Neural cell (in vitro differentiated cells): ENCODE results near the gene SMAD5. TPM values are rescaled to one million over a fixed set of nuclear protein-coding genes. Genes with fewer than 3 reads are reported as not detected.

Experiments used
- H2AFZ ChIP-seq: fragments of 200-600, 300-800 bp; sonication (generic), shearing (Covaris generic); 2 replicates; pipeline ENCODE4 v1.6.0; 2014; ENCODE audit warnings: low read depth, mild to moderate bottlenecking, antibody characterized with exemption, low read length, moderate library complexity
- H3F3A ChIP-seq: fragments of 200-600 bp; shearing (Covaris generic); 2 replicates; pipeline ENCODE4 v1.6.1; 2016; ENCODE audit warnings: mild to moderate bottlenecking, moderate library complexity, mixed read lengths, antibody characterized with exemption, low read length; ENCODE audit not compliant: insufficient read depth, poor library complexity, severe bottlenecking
- H3K27ac ChIP-seq: fragments of 200-600, 300-800 bp; sonication (generic), shearing (Covaris generic); 2 replicates; pipeline ENCODE4 v1.5.1; 2014; ENCODE audit warnings: mild to moderate bottlenecking, low read length, moderate library complexity
- H3K27me3 ChIP-seq: fragments of 300-800, 200-600 bp; sonication (generic), shearing (Covaris generic); 2 replicates; pipeline ENCODE4 v1.6.0; 2014; ENCODE audit warnings: mild to moderate bottlenecking, low read depth, low read length, moderate library complexity; ENCODE audit not compliant: insufficient read depth
- H3K36me3 ChIP-seq: fragments of 300-800, 200-600 bp; sonication (generic), shearing (Covaris generic); 2 replicates; pipeline ENCODE4 v1.5.1; 2014; ENCODE audit warnings: mild to moderate bottlenecking, antibody characterized with exemption, low read length, moderate library complexity; ENCODE audit not compliant: insufficient read depth
- H3K4me2 ChIP-seq: fragments of 300-800, 200-600 bp; sonication (generic), shearing (Covaris generic); 2 replicates; pipeline ENCODE4 v1.6.0; 2014; ENCODE audit warnings: mild to moderate bottlenecking, low read length
- H3K4me3 ChIP-seq: fragments of 300-800, 200-600 bp; sonication (generic), shearing (Covaris generic); 2 replicates; pipeline ENCODE4 v1.5.1; 2014; ENCODE audit warnings: mild to moderate bottlenecking, low read length, moderate library complexity
- H3K79me2 ChIP-seq: fragments of 200-600 bp; shearing (Covaris generic); replicated peaks from 2 replicates; pipeline ENCODE4 v1.6.0; 2014; ENCODE audit warnings: mild to moderate bottlenecking, low read length, moderate library complexity; ENCODE audit not compliant: insufficient read depth
- H3K9ac ChIP-seq: fragments of 300-800, 200-600 bp; sonication (generic), shearing (Covaris generic); 2 replicates; pipeline ENCODE4 v1.6.1; 2016; ENCODE audit warnings: mild to moderate bottlenecking, low read length, mixed read lengths
- H3K9me2 ChIP-seq: fragments of 200-600 bp; shearing (Covaris generic); 2 replicates; pipeline ENCODE4 v1.6.1; 2016; ENCODE audit warnings: mild to moderate bottlenecking, low read length, mixed read lengths; ENCODE audit not compliant: insufficient read depth
- H3K9me3 ChIP-seq: fragments of 200-600, 300-800 bp; sonication (generic), shearing (Covaris generic); 2 replicates; pipeline ENCODE4 v1.6.1; 2016; ENCODE audit warnings: mild to moderate bottlenecking, mixed run types, low read length, moderate library complexity, mixed read lengths
- H4K20me1 ChIP-seq: fragments of 200-600 bp; shearing (Covaris generic); 2 replicates; pipeline ENCODE4 v1.6.1; 2016; ENCODE audit warnings: mild to moderate bottlenecking, mixed run types; ENCODE audit not compliant: insufficient read depth
- EP300 ChIP-seq: fragments of 450-650 bp; conservative IDR thresholded peaks from 2 replicates; pipeline ENCODE4 v1.6.1; 2014; ENCODE audit warnings: antibody characterized with exemption, mild to moderate bottlenecking, moderate library complexity; ENCODE audit not compliant: poor library complexity, severe bottlenecking
- EZH2 ChIP-seq: fragments of 200-600, 300-800 bp; shearing (Covaris generic), sonication (generic); IDR thresholded peaks from 2 replicates; pipeline ENCODE4 v1.6.1; 2014; ENCODE audit warnings: antibody characterized with exemption, low read length, borderline replicate concordance, mild to moderate bottlenecking; ENCODE audit not compliant: insufficient read depth, poor library complexity, severe bottlenecking
- MXI1 ChIP-seq: fragments of 450-650 bp; conservative IDR thresholded peaks from 2 replicates; pipeline ENCODE4 v1.6.1; 2014; ENCODE audit warnings: antibody characterized with exemption, mild to moderate bottlenecking; ENCODE audit not compliant: poor library complexity, severe bottlenecking
- POLR2AphosphoS5 ChIP-seq: IDR thresholded peaks from 2 replicates; pipeline ENCODE4 v1.6.1; 2012
- RAD21 ChIP-seq: fragments of 450-650 bp; conservative IDR thresholded peaks from 2 replicates; pipeline ENCODE4 v1.6.1; 2014; ENCODE audit warnings: antibody characterized with exemption, mild to moderate bottlenecking, moderate library complexity
- REST ChIP-seq: IDR thresholded peaks from 2 replicates; pipeline ENCODE4 v1.6.1; 2012; ENCODE audit warnings: borderline replicate concordance
- SMC3 ChIP-seq: fragments of 450-650 bp; conservative IDR thresholded peaks from 2 replicates; pipeline ENCODE4 v1.6.1; 2014; ENCODE audit warnings: antibody characterized with exemption, mild to moderate bottlenecking, moderate library complexity; ENCODE audit not compliant: poor library complexity
- TAF1 ChIP-seq: IDR thresholded peaks from 2 replicates; pipeline ENCODE4 v1.6.1; 2012; ENCODE audit warnings: low read depth
- polyA plus RNA-seq: library from polyadenylated mRNA; depleted of rRNA; stranded (reverse); fragments of >200 nt; gene quantifications from 2 replicates; pipeline ENCODE4 v1.2.3, GENCODE V29; 2014
- TF ChIP-seq, protein P1 (sequence below): fragments of 450-650 bp; IDR thresholded peaks from 2 replicates; pipeline ENCODE4 v1.5.1; 2014; ENCODE audit warnings: antibody characterized with exemption, mild to moderate bottlenecking, moderate library complexity; ENCODE audit not compliant: poor library complexity, severe bottlenecking

SMAD5 gene
- polyA plus RNA-seq, 1 donor from 2014 or later, result 26.3 TPM

- H3F3A ChIP-seq, result no peaks in the 10 kb centered on the region
These were observed 93.2 kb downstream of the SMAD5 start for GRCh38 chr5:136225796-136226195.

DNA sequence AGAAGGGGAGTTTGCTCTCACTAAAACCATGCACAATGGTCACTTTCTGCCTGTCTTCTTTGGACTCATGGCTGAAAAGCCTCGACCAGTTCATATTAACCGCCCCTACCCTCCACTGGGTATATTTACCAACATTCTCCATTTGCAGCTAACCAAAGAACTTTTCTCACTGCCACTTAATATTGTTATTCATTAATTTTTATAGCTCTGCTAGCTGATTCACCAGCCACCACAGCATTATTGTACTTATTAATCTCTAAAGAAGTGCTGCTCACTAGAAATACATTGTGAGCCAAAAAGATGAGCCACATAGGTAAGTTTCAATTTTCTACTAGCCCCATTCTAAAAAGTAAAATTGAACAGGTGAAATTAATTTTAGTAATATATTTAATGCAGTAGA, 93.8 kb downstream of the SMAD5 start:
- no peak overlapping the region for H3K4me3 ChIP-seq
- TF ChIP-seq RAD21 (no peak), MXI1 (no peak), SMC3 (no peak), EP300 (no peak), POLR2AphosphoS5 (no peak)
- no peaks in the 10 kb centered on the region for H3F3A ChIP-seq
- H3K79me2 ChIP-seq, result no peaks in the 10 kb centered on the region
- no peak overlapping the region for H3K9ac ChIP-seq
- H2AFZ ChIP-seq, result no peak overlapping the region
- H3K27ac ChIP-seq, result no peak overlapping the region
- no peaks in the 10 kb centered on the region for H3K27me3 ChIP-seq
- no peaks in the 10 kb centered on the region for H3K9me2 ChIP-seq
- H3K36me3 ChIP-seq, result no peaks in the 10 kb centered on the region
- H3K4me2 ChIP-seq, result no peak overlapping the region
- no peaks in the 10 kb centered on the region for H4K20me1 ChIP-seq
- H3K9me3 ChIP-seq, result no peaks in the 10 kb centered on the region

More at GRCh38 chr5:136225796-136226195, 93.2 kb downstream of the SMAD5 start:
- Histone ChIP-seq H3K27me3 (no peaks in the 10 kb centered on the region), H3K27ac (no peak overlapping the region), H3K4me2 (no peak overlapping the region), H3K9me2 (no peaks in the 10 kb centered on the region), H3K9ac (no peak overlapping the region), H4K20me1 (no peaks in the 10 kb centered on the region), H3K9me3 (no peaks in the 10 kb centered on the region), H3K4me3 (no peak overlapping the region), H3K36me3 (no peaks in the 10 kb centered on the region), H3K79me2 (no peaks in the 10 kb centered on the region), H2AFZ (no peak overlapping the region)
- no peak for TF ChIP-seq EP300

- Histone ChIP-seq H2AFZ (no peak overlapping the region), H3K27ac (no peak overlapping the region), H3K9ac (no peak overlapping the region), H4K20me1 (no peaks in the 10 kb centered on the region), H3K9me3 (no peaks in the 10 kb centered on the region), H3K4me2 (no peak overlapping the region), H3K36me3 (no peaks in the 10 kb centered on the region), H3K4me3 (no peak overlapping the region), H3K79me2 (no peaks in the 10 kb centered on the region), H3K27me3 (no peaks in the 10 kb centered on the region), H3K9me2 (no peaks in the 10 kb centered on the region), H3F3A (no peaks in the 10 kb centered on the region)
- TF ChIP-seq POLR2AphosphoS5, result no peak
- TF ChIP-seq RAD21, result no peak
- TF ChIP-seq SMC3, result no peak
- TF ChIP-seq EZH2, result no peak
- TF ChIP-seq REST, result no peak
- TF ChIP-seq EP300, result no peak
- TF ChIP-seq, protein P1, sequence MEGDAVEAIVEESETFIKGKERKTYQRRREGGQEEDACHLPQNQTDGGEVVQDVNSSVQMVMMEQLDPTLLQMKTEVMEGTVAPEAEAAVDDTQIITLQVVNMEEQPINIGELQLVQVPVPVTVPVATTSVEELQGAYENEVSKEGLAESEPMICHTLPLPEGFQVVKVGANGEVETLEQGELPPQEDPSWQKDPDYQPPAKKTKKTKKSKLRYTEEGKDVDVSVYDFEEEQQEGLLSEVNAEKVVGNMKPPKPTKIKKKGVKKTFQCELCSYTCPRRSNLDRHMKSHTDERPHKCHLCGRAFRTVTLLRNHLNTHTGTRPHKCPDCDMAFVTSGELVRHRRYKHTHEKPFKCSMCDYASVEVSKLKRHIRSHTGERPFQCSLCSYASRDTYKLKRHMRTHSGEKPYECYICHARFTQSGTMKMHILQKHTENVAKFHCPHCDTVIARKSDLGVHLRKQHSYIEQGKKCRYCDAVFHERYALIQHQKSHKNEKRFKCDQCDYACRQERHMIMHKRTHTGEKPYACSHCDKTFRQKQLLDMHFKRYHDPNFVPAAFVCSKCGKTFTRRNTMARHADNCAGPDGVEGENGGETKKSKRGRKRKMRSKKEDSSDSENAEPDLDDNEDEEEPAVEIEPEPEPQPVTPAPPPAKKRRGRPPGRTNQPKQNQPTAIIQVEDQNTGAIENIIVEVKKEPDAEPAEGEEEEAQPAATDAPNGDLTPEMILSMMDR, result no peak
- no peak for TF ChIP-seq MXI1
- no peak for TF ChIP-seq TAF1
These were observed 95.6 kb downstream of the SMAD5 start for GRCh38 chr5:136228136-136228757.
